Putamen (tissue), 1 donor: ENCODE results near the gene WDR48.

Experiments
- DNase-seq: peaks from one replicate; pipeline ENCODE4 v3.0.0-alpha.2; 2016; ENCODE audit warnings: low spot score

Gene WDR48

GRCh38 chr3:39124876-39125840 lies 73.3 kb downstream of the WDR48 start:
- no peak for DNase-seq

GRCh38 chr3:39125841-39126500 lies 74.2 kb downstream of the WDR48 start:
- DNase-seq = no peak

- DNase-seq = no peak
These were observed 74.8 kb downstream of the WDR48 start for GRCh38 chr3:39126532-39127071.

GRCh38 chr3:39127269-39127907 lies 75.6 kb downstream of the WDR48 start:
- DNase-seq = no peak

- DNase-seq = no peak
These were observed 76.1 kb downstream of the WDR48 start for GRCh38 chr3:39127908-39128304.

- no peak for DNase-seq
These were observed 77.1 kb downstream of the WDR48 start for GRCh38 chr3:39128951-39129350.

- DNase-seq = no peak
These were observed 78.2 kb downstream of the WDR48 start for GRCh38 chr3:39130026-39130425.

- no peak for DNase-seq
These were observed 79.0 kb downstream of the WDR48 start for GRCh38 chr3:39130693-39131265.

- DNase-seq = no peak
These were observed 80.6 kb downstream of the WDR48 start for GRCh38 chr3:39132096-39133092.

- no peak for DNase-seq
These were observed 81.3 kb downstream of the WDR48 start for GRCh38 chr3:39133093-39133490.

GRCh38 chr3:39133822-39134221 lies 82.0 kb downstream of the WDR48 start:
- DNase-seq = no peak

- DNase-seq = no peak
These were observed 82.5 kb downstream of the WDR48 start for GRCh38 chr3:39134305-39134704.

- no peak for DNase-seq
These were observed 83.5 kb downstream of the WDR48 start for GRCh38 chr3:39135170-39135805.

- no peak for DNase-seq
These were observed 85.0 kb downstream of the WDR48 start for GRCh38 chr3:39136533-39137434.

GRCh38 chr3:39137435-39137936 lies 85.7 kb downstream of the WDR48 start:
- no peak for DNase-seq

GRCh38 chr3:39137991-39138803 lies 86.4 kb downstream of the WDR48 start:
- DNase-seq = no peak

GRCh38 chr3:39138804-39139415 lies 87.1 kb downstream of the WDR48 start:
- no peak for DNase-seq

- DNase-seq = no peak
These were observed 87.6 kb downstream of the WDR48 start for GRCh38 chr3:39139442-39139841.
